GM21423 (cell line): ENCODE results near the gene CREB3L4.

ENCODE experiments used
- ATAC-seq: cut with Tn5 transposase; IDR thresholded peaks from one replicate; pipeline ENCODE4 v1.9.1; 2021; ENCODE audit warnings: mild to moderate bottlenecking, moderate library complexity; ENCODE audit not compliant: unreplicated experiment

CREB3L4 gene

GRCh38 chr1:153967107-153967999, at the start of gene CREB3L4:
CREB3L4 (plus strand) TSS chr1:153967902; CDS start chr1:153968526, 624 bp downstream.
- peak; percentile 73 for ATAC-seq

- ATAC-seq, result no peak
Observed at GRCh38 chr1:153919876-153920852, 47.5 kb upstream of the CREB3L4 start.

GRCh38 chr1:153921080-153921802, 46.5 kb upstream of the CREB3L4 start:
- no peak for ATAC-seq

GRCh38 chr1:153921803-153922075, 46.0 kb upstream of the CREB3L4 start:
- no peak for ATAC-seq

- peak; percentile 22 for ATAC-seq
Observed at GRCh38 chr1:153922076-153922971, 45.4 kb upstream of the CREB3L4 start.

GRCh38 chr1:153922972-153923925, 44.5 kb upstream of the CREB3L4 start, which contains the start of gene GATAD2B:
GATAD2B (minus strand) TSS chr1:153922972; CDS start chr1:153828347, 94,625 bp downstream.
- peak; percentile 93 for ATAC-seq

GRCh38 chr1:153926405-153926804, 41.3 kb upstream of the CREB3L4 start:
- ATAC-seq, result no peak

- no peak for ATAC-seq
Observed at GRCh38 chr1:153928245-153928644, 39.5 kb upstream of the CREB3L4 start.

- no peak for ATAC-seq
Observed at GRCh38 chr1:153928791-153929341, 38.8 kb upstream of the CREB3L4 start.

- ATAC-seq, result no peak
Observed at GRCh38 chr1:153929426-153929825, 38.3 kb upstream of the CREB3L4 start.

- no peak for ATAC-seq
Observed at GRCh38 chr1:153929981-153930948, 37.4 kb upstream of the CREB3L4 start.

- no peak for ATAC-seq
Observed at GRCh38 chr1:153932156-153933131, 35.3 kb upstream of the CREB3L4 start.

GRCh38 chr1:153933430-153933829, 34.3 kb upstream of the CREB3L4 start:
- ATAC-seq, result no peak

- no peak for ATAC-seq
Observed at GRCh38 chr1:153933955-153934354, 33.7 kb upstream of the CREB3L4 start.

GRCh38 chr1:153934746-153935145, 33.0 kb upstream of the CREB3L4 start:
- no peak for ATAC-seq
